GM21737 (cell line): Measurements from ENCODE around the gene SUCLA2.
A peak's percentile ranks its signal among the peaks of the same experiment; 100 is the strongest.
"Not testable (repeated sequence)": the region's sequence is repeated elsewhere in the genome, so short reads cannot be mapped to it uniquely, and the experiment has no call there.

Experiments used
- ATAC-seq: cut with Tn5 transposase; IDR thresholded peaks from one replicate; pipeline ENCODE4 v1.9.1; 2021; ENCODE audit warnings: mild to moderate bottlenecking, moderate library complexity; ENCODE audit not compliant: unreplicated experiment

Gene SUCLA2

DNA sequence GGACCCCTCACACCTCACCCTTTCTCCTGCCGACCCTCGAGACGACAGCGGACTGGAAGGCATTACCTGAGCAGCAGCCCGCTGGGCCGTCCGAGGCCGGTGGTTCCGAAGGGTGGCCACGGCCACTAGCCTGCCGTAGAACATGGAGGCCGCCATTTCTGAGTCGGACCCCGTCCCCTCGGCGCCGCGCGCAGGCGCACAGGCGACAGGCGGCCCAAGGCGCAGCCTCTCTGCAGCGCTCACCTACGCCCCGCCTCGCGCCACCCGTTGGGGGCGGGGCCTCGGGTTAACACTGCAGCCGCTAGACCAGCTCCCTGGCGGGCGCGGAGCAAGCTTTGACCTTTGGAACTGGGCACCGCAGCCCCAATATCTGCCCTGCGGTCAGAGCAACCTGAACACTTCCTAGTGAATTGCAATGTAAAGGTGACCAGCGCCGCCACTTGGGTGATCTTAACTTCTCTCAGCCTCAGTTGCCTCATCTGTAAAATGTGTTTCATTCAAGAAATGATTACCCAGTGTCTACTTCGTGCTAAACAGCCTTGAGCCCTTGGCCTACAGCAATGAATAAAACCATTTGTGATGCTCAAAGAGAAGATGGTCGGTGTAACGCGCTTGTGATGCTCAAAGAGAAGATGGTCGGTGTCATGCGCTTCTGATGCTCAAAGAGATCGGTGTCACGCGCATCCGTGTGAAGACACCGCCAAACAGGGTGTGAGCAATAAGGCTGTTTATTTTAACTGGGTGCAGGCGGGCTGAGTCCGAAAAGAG is at the start of gene SUCLA2:
TSS of gene SUCLA2 (minus strand) at position 160 of the 768 bp plus-strand sequence. CDS start at position 156, 4 bp downstream.
- ATAC-seq: peak; percentile 98

- ATAC-seq: no peak
These were observed 49.5 kb upstream of the SUCLA2 start for GRCh38 chr13:48050550-48050949.

GRCh38 chr13:48043789-48044503 is 42.9 kb upstream of the SUCLA2 start:
- no peak for ATAC-seq

DNA sequence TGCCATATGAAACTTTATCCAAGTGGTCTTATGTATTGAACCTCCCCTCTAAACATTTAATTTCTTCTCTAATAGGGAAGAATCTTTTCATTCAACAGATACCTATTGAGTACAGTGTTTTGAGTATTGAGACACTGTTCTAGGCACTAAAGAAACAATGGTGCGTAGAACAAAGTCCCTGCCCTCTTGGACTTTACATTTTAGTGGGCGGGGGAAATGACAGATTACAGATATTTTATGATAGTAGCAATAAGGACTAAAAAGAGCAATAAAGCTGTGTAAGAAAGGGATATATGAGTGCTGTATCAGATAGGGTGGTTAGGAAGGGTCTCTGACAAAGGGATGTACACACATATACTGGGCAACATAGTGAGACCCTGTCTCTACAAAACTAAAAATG is 41.8 kb upstream of the SUCLA2 start:
- ATAC-seq: no peak

GRCh38 chr13:48040896-48041295 is 39.8 kb upstream of the SUCLA2 start:
- ATAC-seq: no peak

DNA sequence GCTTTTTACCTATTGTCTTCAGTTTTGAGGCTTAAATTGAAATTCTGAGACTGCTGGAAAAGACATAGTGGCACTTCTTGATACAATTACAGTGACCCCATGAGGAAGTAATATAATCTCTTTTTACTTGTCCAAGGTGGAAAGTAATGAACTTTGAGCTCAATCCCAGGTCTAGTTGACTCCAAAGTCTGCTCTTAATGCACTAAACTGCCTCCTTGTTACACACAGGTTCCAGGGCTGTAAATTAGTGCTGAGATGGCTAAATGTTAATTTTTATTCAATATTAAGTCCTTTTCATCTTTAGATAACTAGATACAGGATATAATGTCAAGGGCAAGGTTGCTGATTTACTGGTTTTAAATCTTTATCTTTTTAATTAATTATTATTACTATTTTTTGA is 39.0 kb upstream of the SUCLA2 start:
- no peak for ATAC-seq

- no peak for ATAC-seq
These were observed 37.7 kb upstream of the SUCLA2 start for GRCh38 chr13:48038761-48039160.

DNA sequence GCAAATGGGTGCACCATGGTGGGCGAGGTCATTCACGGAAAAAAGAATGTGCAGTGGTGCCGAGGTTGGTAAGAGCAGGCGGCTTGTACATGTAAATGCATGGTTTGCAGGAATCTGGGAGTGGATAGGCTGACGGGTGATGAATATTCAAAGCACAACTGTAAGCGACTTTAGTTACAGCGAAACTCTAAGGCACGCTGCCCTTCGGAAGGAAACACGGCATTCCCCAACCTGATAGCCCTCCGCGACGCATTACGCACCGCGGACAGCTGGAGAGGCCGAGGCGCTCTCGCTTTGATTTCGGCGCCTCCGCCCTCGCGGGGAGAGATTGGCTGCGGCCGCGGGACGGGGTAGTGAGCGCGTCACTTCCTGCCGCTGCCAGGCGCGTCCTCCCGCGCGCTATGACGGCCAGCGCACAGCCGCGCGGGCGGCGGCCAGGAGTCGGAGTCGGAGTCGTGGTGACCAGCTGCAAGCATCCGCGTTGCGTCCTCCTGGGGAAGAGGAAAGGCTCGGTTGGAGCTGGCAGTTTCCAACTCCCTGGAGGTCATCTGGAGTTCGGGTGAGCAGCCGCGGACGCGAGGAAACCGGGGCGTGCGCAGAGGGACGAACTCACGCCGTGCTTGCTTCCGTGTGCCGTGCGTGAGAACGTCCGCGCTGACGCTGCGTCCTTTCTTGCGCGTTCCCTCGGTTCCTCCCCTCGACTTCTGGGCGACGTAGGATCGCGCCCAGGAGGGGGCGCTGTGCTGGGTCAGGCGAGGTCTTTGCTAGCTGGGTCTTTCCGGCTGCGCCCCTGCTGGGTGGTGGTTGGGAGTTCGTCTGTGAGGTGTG is 36.5 kb upstream of the SUCLA2 start, which contains the start of gene NUDT15:
TSS of gene NUDT15 (plus strand) at position 381 of the 828 bp plus-strand sequence. CDS start at position 402, 21 bp downstream.
- peak; percentile 92 for ATAC-seq

GRCh38 chr13:48029859-48030258 is 28.8 kb upstream of the SUCLA2 start:
- no peak for ATAC-seq

DNA sequence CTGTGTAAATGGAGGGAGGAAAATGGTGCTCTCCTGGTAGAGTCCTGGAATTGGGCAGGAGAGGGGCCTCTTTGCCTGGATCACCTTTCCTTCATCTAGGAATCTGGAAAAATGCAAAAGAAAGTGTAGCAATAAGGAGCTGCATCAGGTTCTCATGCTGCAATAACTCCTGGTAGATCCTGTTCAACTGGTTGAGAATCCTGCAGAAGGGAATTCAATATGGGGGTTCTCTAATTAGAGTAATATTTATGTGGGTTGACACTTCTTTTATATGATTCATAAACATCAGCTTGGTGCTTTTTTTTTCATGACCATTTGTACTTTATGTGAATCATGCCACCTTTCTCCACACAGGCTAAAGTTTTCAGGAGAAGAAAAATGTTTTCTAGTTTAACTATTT is 27.0 kb upstream of the SUCLA2 start:
- ATAC-seq: no peak

DNA sequence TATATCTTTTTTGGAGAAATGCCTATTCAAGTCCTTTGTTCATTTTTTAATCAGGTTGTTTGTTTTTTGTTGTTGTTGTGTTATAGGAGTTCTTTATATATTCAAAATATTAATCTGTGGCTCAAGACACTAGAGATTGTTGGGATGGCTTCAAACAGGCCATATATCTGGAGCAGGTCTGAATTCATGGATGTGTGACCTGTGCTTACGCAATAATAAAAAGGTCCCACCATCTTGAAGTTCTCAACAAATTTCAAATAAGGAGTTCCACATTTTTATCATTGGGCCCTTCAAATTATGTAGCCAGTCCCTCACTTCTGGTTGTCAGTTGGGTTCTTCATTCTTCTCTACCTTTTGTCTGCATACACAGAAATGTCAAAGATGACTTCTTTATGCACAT is 18.7 kb upstream of the SUCLA2 start:
- no peak for ATAC-seq

DNA sequence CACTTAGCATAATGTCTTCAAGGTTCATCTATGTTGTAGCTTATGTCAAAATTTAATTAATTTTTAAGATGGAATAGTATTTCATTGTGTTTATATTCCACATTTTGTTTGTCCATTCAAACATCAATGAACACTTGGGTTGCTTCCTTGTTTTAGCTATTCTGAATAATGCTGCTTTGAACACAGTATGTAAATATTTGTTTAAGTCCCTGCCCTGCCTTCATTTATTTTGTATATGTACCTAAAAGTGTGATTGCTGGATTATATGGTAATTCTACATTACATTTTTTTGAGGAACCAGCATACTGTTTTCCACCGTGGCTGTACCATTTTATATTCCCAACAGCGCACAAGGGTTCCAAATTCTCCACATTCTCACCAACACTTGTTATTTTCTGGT is 17.6 kb upstream of the SUCLA2 start:
- no peak for ATAC-seq

GRCh38 chr13:48014359-48014758 is 13.3 kb upstream of the SUCLA2 start:
- ATAC-seq: no peak

- ATAC-seq: no peak
These were observed 11.6 kb upstream of the SUCLA2 start for GRCh38 chr13:48012668-48013067.

- ATAC-seq: no peak
These were observed 9.6 kb upstream of the SUCLA2 start for GRCh38 chr13:48010698-48011097.

- no peak for ATAC-seq
These were observed 8.2 kb upstream of the SUCLA2 start for GRCh38 chr13:48009284-48009683.

GRCh38 chr13:48006396-48006795 is 5.3 kb upstream of the SUCLA2 start:
- no peak for ATAC-seq

DNA sequence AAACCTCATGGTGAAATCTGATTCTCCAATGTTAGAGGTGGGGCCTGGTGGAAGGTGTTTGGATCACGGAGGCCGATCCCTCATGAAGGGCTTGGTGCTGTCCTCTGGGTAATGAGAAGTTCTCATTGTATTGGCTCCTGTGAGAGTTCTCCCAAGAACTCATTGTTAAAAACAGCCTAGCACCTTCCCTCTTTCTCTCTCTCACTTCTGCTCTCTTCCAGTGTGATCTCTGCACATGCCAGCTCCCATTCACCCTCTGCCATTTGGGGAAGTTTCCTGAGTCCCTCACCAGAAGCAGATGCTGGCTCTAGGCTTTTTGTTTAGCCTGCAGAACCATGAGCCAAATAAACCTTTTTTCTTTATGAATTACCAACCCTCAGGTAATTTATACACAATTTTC is 3.1 kb upstream of the SUCLA2 start:
- no peak for ATAC-seq

DNA sequence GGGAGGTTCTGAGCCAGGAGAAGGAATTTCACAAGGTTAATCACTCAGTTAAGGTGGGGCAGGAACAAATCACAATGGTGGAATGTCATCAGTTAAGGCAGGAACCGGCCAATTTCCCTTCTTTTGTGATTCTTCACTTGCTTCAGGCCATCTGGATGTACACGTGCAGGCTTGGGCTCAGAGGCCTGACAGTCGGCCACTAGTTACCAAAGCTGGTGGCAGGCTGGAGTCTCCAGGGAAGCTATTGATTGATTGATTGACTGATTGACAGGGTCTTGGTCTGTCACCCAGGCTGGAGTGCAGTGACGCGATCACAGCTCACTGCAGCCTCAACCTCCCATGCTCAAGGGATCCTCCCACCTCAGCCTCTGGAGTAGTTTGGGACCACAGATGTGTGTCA is 926 bp upstream of the SUCLA2 start:
- not testable (repeated sequence) for ATAC-seq

DNA sequence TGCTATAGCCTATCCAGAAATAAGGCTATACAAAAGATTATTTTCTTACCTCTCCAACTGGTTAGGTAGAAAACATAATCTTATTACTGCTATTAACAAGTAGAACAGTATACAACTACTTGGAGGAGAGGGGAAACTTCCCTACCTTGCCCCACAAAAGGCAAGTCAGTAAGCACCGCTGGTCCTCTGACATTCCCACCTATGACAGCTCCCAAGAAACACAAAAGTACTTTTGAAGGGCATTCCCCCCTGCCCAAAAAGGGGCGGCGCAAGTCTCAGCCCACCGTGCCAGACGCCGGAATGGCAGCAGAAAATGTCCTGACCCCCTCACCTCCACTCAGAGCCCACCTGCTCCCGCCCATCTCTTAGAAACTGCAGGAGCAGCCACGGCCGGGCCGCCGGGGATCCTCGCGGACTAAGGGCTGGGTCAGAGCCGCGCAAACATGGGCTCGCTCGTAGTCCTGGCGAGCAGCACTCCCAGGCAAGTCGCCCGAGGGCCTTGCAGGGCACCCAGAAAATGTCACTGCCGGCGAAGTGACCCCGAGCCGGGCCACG is 437 bp downstream of the SUCLA2 start:
- ATAC-seq: peak; percentile 37

DNA sequence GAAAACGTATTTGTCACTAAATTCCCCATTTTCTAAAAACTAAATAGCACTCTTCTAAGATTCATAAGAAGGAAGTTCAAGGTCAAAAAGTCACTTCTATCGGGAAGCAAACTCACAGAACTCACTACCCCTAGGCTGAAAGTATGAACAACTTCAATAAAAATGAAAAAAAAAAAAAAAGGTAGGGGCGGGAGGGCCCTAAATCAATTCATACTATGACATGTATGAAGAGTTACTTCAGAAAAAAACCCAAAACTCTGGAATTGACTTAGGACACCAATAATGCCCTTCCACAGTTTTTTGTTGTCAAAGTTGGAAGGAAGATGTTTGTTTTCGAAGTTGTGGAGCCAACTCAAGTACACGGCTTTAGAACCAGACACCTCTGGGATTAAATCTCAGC is 1.1 kb downstream of the SUCLA2 start:
- ATAC-seq: no peak
